CD14-positive monocyte (primary cell): ENCODE measurements around the gene PXDN. TPM values are rescaled to one million over a fixed set of nuclear protein-coding genes. Genes with fewer than 3 reads are reported as not detected.

Experiments used
- DNase-seq, 3 donors: peaks; one replicate each; pipeline ENCODE4 v3.0.0-alpha.2; 2011 to 2022
- H2AFZ ChIP-seq: 2 replicates; pipeline ENCODE4 v1.6.0; 2012; ENCODE audit warnings: mild to moderate bottlenecking, low read depth, low read length, inconsistent platforms; ENCODE audit not compliant: insufficient read depth, poor library complexity, severe bottlenecking
- H3K27ac ChIP-seq, 2 donors: 1 replicate in 1 of 2; 2 replicates in 1 of 2; pipeline ENCODE4 v1.5.1; 2012 to 2013; ENCODE audit warnings: low read length in 2 of 2, control low read depth in 1 of 2, inconsistent platforms in 1 of 2, low read depth in 1 of 2, mild to moderate bottlenecking in 1 of 2
- H3K27me3 ChIP-seq, 2 donors: one replicate each; pipeline versions ENCODE4 v1.6.0 to v1.6.1; 2011 to 2013; ENCODE audit warnings: low read length in 2 of 2; ENCODE audit not compliant: control insufficient read depth in 2 of 2, insufficient read depth in 2 of 2
- H3K36me3 ChIP-seq, 2 donors: replicated peaks in 1 of 2; 1 replicate in 1 of 2; 2 replicates in 1 of 2; pipeline versions ENCODE4 v1.5.1 to v1.6.1; 2012 to 2013; ENCODE audit warnings: low read length in 2 of 2, control low read depth in 1 of 2, inconsistent platforms in 1 of 2, mild to moderate bottlenecking in 1 of 2; ENCODE audit not compliant: insufficient read depth in 2 of 2, control insufficient read depth in 1 of 2
- H3K4me1 ChIP-seq, 2 donors: 1 replicate in 1 of 2; 2 replicates in 1 of 2; pipeline versions ENCODE4 v1.5.1 to v1.6.1; 2012 to 2013; ENCODE audit warnings: low read length in 2 of 2, control low read depth in 1 of 2, inconsistent platforms in 1 of 2, mild to moderate bottlenecking in 1 of 2, moderate library complexity in 1 of 2; ENCODE audit not compliant: insufficient read depth in 2 of 2, control insufficient read depth in 1 of 2
- H3K4me2 ChIP-seq: replicated peaks from 2 replicates; pipeline ENCODE3; 2012; ENCODE audit warnings: low read length, moderate library complexity, mild to moderate bottlenecking; ENCODE audit not compliant: poor library complexity, severe bottlenecking; ENCODE audit errors: extremely low read depth
- H3K4me3 ChIP-seq, 3 experiments: fragments of 200-600 bp in 1 of 3; sonication (generic) in 1 of 3; replicated peaks in 1 of 3; 1 replicate in 2 of 3; 2 replicates in 1 of 3; pipeline ENCODE4 v1.5.1; 2011 to 2013; ENCODE audit warnings: low read length in 3 of 3, mild to moderate bottlenecking in 3 of 3, control low read depth in 2 of 3, low read depth in 2 of 3, inconsistent platforms in 1 of 3, moderate library complexity in 1 of 3
- H3K79me2 ChIP-seq: 2 replicates; pipeline ENCODE4 v1.6.0; 2012; ENCODE audit warnings: mild to moderate bottlenecking, control low read depth, inconsistent platforms, low read length, moderate library complexity; ENCODE audit not compliant: insufficient read depth
- H3K9ac ChIP-seq: 2 replicates; pipeline ENCODE4 v1.6.0; 2017; ENCODE audit warnings: low read length, mild to moderate bottlenecking; ENCODE audit not compliant: insufficient read depth, poor library complexity, severe bottlenecking
- H3K9me3 ChIP-seq, 2 donors: replicated peaks in 1 of 2; 1 replicate in 1 of 2; 2 replicates in 1 of 2; pipeline versions ENCODE4 v1.5.1 to v1.6.1; 2012 to 2013; ENCODE audit warnings: low read length in 2 of 2, control low read depth in 1 of 2; ENCODE audit not compliant: control insufficient read depth in 1 of 2, insufficient read depth in 1 of 2
- H4K20me1 ChIP-seq: 2 replicates; pipeline ENCODE4 v1.6.0; 2012; ENCODE audit warnings: mild to moderate bottlenecking, low read length, control low read depth, moderate library complexity; ENCODE audit not compliant: insufficient read depth
- H3K27ac Mint-ChIP-seq, 7 donors: one replicate each; pipeline ENCODE4 v1.8.0; 2020; ENCODE audit warnings: mild to moderate bottlenecking in 7 of 7, mixed read lengths in 7 of 7, moderate library complexity in 6 of 7, inconsistent platforms in 2 of 7
- H3K27me3 Mint-ChIP-seq, 3 donors: one replicate each; pipeline ENCODE4 v1.8.0; 2021 to 2022; ENCODE audit warnings: low read depth in 3 of 3, mild to moderate bottlenecking in 3 of 3, mixed read lengths in 3 of 3, moderate library complexity in 3 of 3, inconsistent platforms in 1 of 3
- H3K36me3 Mint-ChIP-seq, 2 donors: one replicate each; pipeline ENCODE4 v1.8.0; 2020; ENCODE audit warnings: mixed read lengths in 2 of 2, inconsistent platforms in 1 of 2, mild to moderate bottlenecking in 1 of 2
- H3K4me1 Mint-ChIP-seq: one replicate; pipeline ENCODE4 v1.8.0; 2020; ENCODE audit warnings: mild to moderate bottlenecking, mixed read lengths
- H3K4me3 Mint-ChIP-seq, 2 donors: one replicate each; pipeline ENCODE4 v1.8.0; 2020; ENCODE audit warnings: mild to moderate bottlenecking in 2 of 2, mixed read lengths in 2 of 2, moderate library complexity in 1 of 2
- H3K9me3 Mint-ChIP-seq, 7 donors: one replicate each; pipeline ENCODE4 v1.8.0; 2020 to 2022; ENCODE audit warnings: mixed read lengths in 7 of 7, mild to moderate bottlenecking in 6 of 7, moderate library complexity in 6 of 7, inconsistent platforms in 2 of 7
- CTCF ChIP-seq: fragments of 200-600 bp; IDR thresholded peaks from one replicate; pipeline ENCODE4 v1.8.0; 2022; ENCODE audit warnings: antibody characterized with exemption, mild to moderate bottlenecking
- WGBS: methylation state at CpG from one replicate; pipeline ENCODE4 v1.1.5; 2013; ENCODE audit warnings: missing lambda C conversion rate; ENCODE audit not compliant: insufficient coverage; 5-methylcytosine and 5-hydroxymethylcytosine counted together
- intact Hi-C, 2 donors: fragments of 100-400 bp; cut with micrococcal nuclease; formaldehyde crosslinking; loops; one replicate each; pipeline versions ENCODE4 v1.15.0 to v1.15.1; 2023
- polyA plus RNA-seq, 3 donors: library from polyadenylated mRNA; depleted of rRNA in 1 of 3; unstranded in 2 of 3; stranded (reverse) in 1 of 3; fragments of 300-500 nt in 2 of 3; fragments of >200 nt in 1 of 3; fragmentation: Illumina TruSeq in 2 of 3; gene quantifications; 1 replicate in 2 of 3; 2 replicates in 1 of 3; pipeline ENCODE4 v1.2.3, GENCODE V29; 2012 to 2021

PXDN gene
- polyA plus RNA-seq, 3 donors, result not detected

- no peak for TF ChIP-seq CTCF
- Histone ChIP-seq H4K20me1 (no peaks in the 10 kb centered on the region), H3K27ac (no peak overlapping the region), H3K4me2 (no peak overlapping the region), H2AFZ (no peak overlapping the region), H3K27me3 (peaks cover 0 to 2% of the 10 kb centered on the region in 2 donors), H3K79me2 (no peaks in the 10 kb centered on the region), H3K9me3 (no peaks in the 10 kb centered on the region), H3K36me3 (no peaks in the 10 kb centered on the region), H3K9ac (no peak overlapping the region), H3K4me1 (no peaks in the 10 kb centered on the region), H3K4me3 (no peak overlapping the region)
- 94% methylated on average over 9 of the region's 17 CpGs for WGBS
- Mint-ChIP-seq H3K27ac (no peak overlapping the region), H3K9me3 (no peaks in the 10 kb centered on the region), H3K4me1 (no peaks in the 10 kb centered on the region), H3K36me3 (no peaks in the 10 kb centered on the region), H3K4me3 (no peak overlapping the region), H3K27me3 (peaks cover 0 to 16% (median 12%) of the 10 kb centered on the region in 3 donors)
- no peak for DNase-seq
- intact Hi-C loops, result no loop called here
These were observed 157.1 kb downstream of the PXDN start for GRCh38 chr2:1586923-1587840.

GRCh38 chr2:1586251-1586922, 157.9 kb downstream of the PXDN start:
- H3K4me3 Mint-ChIP-seq, result no peak overlapping the region

More at GRCh38 chr2:1586251-1586922, 157.9 kb downstream of the PXDN start:
- intact Hi-C loops, result no loop called here
- Mint-ChIP-seq H3K27ac (no peak overlapping the region), H3K4me1 (no peaks in the 10 kb centered on the region), H3K36me3 (no peaks in the 10 kb centered on the region), H3K27me3 (peaks cover 0 to 15% (median 8%) of the 10 kb centered on the region in 3 donors), H3K9me3 (no peaks in the 10 kb centered on the region)
- Histone ChIP-seq H2AFZ (no peak overlapping the region), H3K4me3 (no peak overlapping the region), H3K79me2 (no peaks in the 10 kb centered on the region), H3K27me3 (no peaks in the 10 kb centered on the region), H3K9me3 (no peaks in the 10 kb centered on the region), H3K27ac (no peak overlapping the region), H4K20me1 (no peaks in the 10 kb centered on the region), H3K36me3 (no peaks in the 10 kb centered on the region), H3K4me1 (no peaks in the 10 kb centered on the region), H3K4me2 (no peak overlapping the region), H3K9ac (no peak overlapping the region)
- TF ChIP-seq CTCF, result no peak
- 82% methylated on average over 11 of the region's 14 CpGs for WGBS
- no peak for DNase-seq
